SHP77 (cell line): ENCODE measurements around the gene KCTD2.
A peak's percentile ranks its signal among the peaks of the same experiment; 100 is the strongest.
"Not testable (repeated sequence)": the region's sequence is repeated elsewhere in the genome, so short reads cannot be mapped to it uniquely, and the experiment has no call there.

ENCODE experiments used
- DNase-seq, 2 experiments: peaks; one replicate each; lab custom pipeline; 2025; lab: John Stamatoyannopoulos, UW

KCTD2 gene

GRCh38 chr17:75020331-75021110 is 26.5 kb upstream of the KCTD2 start:
- DNase-seq = no peak

GRCh38 chr17:75024686-75025397 is 22.2 kb upstream of the KCTD2 start:
- no peak for DNase-seq

GRCh38 chr17:75025398-75025734 is 21.7 kb upstream of the KCTD2 start:
- not testable (repeated sequence) for DNase-seq

GRCh38 chr17:75026650-75027049 is 20.4 kb upstream of the KCTD2 start:
- DNase-seq = not testable (repeated sequence)

- no peak for DNase-seq
Observed at GRCh38 chr17:75030161-75030560, 16.9 kb upstream of the KCTD2 start.

GRCh38 chr17:75031972-75032719 is 14.9 kb upstream of the KCTD2 start:
- peak; percentile 88 to 89 for DNase-seq

- peak in 1 of 2 experiments; percentile 27 for DNase-seq
Observed at GRCh38 chr17:75032720-75033280, 14.2 kb upstream of the KCTD2 start.

GRCh38 chr17:75033346-75034235 is 13.4 kb upstream of the KCTD2 start:
- peak; percentile 91 to 97 for DNase-seq

- DNase-seq = peak; percentile 92 to 95
Observed at GRCh38 chr17:75034236-75034908, 12.7 kb upstream of the KCTD2 start.

GRCh38 chr17:75036643-75037268 is 10.3 kb upstream of the KCTD2 start:
- DNase-seq = peak; percentile 95

- DNase-seq = no peak
Observed at GRCh38 chr17:75039238-75039637, 7.8 kb upstream of the KCTD2 start.

- DNase-seq = no peak
Observed at GRCh38 chr17:75041656-75042280, 5.3 kb upstream of the KCTD2 start.

GRCh38 chr17:75043789-75044188 is 3.2 kb upstream of the KCTD2 start:
- DNase-seq = not testable (repeated sequence)

GRCh38 chr17:75044716-75045115 is 2.3 kb upstream of the KCTD2 start:
- DNase-seq = no peak

GRCh38 chr17:75045946-75046406 is 1.0 kb upstream of the KCTD2 start:
- DNase-seq = not testable (repeated sequence)

GRCh38 chr17:75047398-75048098 is 523 bp downstream of the KCTD2 start:
- no peak for DNase-seq

GRCh38 chr17:75048249-75048878 is 1.3 kb downstream of the KCTD2 start:
- DNase-seq = no peak

- no peak for DNase-seq
Observed at GRCh38 chr17:75049057-75049456, 2.0 kb downstream of the KCTD2 start.

- DNase-seq = no peak
Observed at GRCh38 chr17:75049706-75050105, 2.7 kb downstream of the KCTD2 start.
